ENCODE measurements around the gene HEATR5A.
"Not testable (repeated sequence)": the region's sequence is repeated elsewhere in the genome, so short reads cannot be mapped to it uniquely, and the experiment has no call there.

Gene HEATR5A

GRCh38 chr14:31280871-31281220 lies 139.5 kb downstream of the HEATR5A start:
- no peak for TF ChIP-seq CTCF (IDR thresholded peaks at IDR 0.05)
- no peak for TF ChIP-seq ZFX (IDR thresholded peaks at IDR 0.05; ENCODE audit: borderline replicate concordance)
- no peak overlapping the region for H3K27ac ChIP-seq

- H3K27ac ChIP-seq, result no peak overlapping the region
- TF ChIP-seq ZFX (IDR thresholded peaks at IDR 0.05; ENCODE audit: borderline replicate concordance) (no peak), CTCF (IDR thresholded peaks at IDR 0.05) (no peak)
Measured at GRCh38 chr14:31280132-31280870, 140.0 kb downstream of the HEATR5A start.

GRCh38 chr14:31278883-31279282 lies 141.5 kb downstream of the HEATR5A start:
- TF ChIP-seq ZFX (IDR thresholded peaks at IDR 0.05; ENCODE audit: borderline replicate concordance) (no peak), CTCF (IDR thresholded peaks at IDR 0.05) (no peak)
- H3K27ac ChIP-seq, result no peak overlapping the region

- TF ChIP-seq CTCF (IDR thresholded peaks at IDR 0.05) (no peak), ZFX (IDR thresholded peaks at IDR 0.05; ENCODE audit: borderline replicate concordance) (no peak)
- H3K27ac ChIP-seq, result no peak overlapping the region
Measured at GRCh38 chr14:31277085-31277484, 143.3 kb downstream of the HEATR5A start.

GRCh38 chr14:31276417-31276816 lies 143.9 kb downstream of the HEATR5A start:
- H3K27ac ChIP-seq, result not testable (repeated sequence)

- H3K27ac ChIP-seq, result no peak overlapping the region
- no peak for TF ChIP-seq CTCF (IDR thresholded peaks at IDR 0.05)
- TF ChIP-seq ZFX (IDR thresholded peaks at IDR 0.05; ENCODE audit: borderline replicate concordance), result no peak
Measured at GRCh38 chr14:31275731-31276130, 144.6 kb downstream of the HEATR5A start.

GRCh38 chr14:31271648-31272047 lies 148.7 kb downstream of the HEATR5A start:
- TF ChIP-seq ZFX (IDR thresholded peaks at IDR 0.05; ENCODE audit: borderline replicate concordance), result no peak
- no peak for TF ChIP-seq CTCF (IDR thresholded peaks at IDR 0.05)
- no peak overlapping the region for H3K27ac ChIP-seq
